Activated naive CD4-positive, alpha-beta T cell (primary cell): ENCODE measurements around the gene SLC25A34.

Experiments
- DNase-seq, 4 experiments: peaks; one replicate each; lab custom pipeline; 2025; lab: John Stamatoyannopoulos, UW

The SLC25A34 gene

DNA sequence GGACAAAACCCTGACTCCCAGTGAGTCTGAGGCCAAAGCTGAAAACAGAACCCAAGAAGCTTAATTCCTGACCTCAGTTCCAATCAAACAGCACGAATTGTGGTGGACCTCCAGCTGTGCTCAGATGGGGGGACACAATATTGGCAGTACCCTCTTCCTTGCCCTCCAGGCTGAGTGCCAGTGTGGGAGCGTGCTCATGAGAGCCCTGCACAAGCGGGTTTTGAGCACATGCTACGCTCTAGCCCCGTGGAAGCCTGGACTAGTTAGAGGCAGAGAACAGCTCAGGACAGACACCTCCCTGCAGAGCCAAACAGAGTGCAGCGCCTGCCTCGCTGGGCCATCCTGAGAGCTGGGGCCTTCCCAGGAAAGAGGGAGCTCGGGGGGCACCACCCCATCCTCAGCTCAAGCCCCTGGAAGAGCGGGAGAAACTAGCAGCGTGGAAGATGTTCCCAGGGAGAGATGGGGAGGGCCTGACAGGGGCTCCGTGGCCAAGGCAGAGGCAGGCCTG lies 2.8 kb upstream of the SLC25A34 start:
- DNase-seq, result no peak

DNA sequence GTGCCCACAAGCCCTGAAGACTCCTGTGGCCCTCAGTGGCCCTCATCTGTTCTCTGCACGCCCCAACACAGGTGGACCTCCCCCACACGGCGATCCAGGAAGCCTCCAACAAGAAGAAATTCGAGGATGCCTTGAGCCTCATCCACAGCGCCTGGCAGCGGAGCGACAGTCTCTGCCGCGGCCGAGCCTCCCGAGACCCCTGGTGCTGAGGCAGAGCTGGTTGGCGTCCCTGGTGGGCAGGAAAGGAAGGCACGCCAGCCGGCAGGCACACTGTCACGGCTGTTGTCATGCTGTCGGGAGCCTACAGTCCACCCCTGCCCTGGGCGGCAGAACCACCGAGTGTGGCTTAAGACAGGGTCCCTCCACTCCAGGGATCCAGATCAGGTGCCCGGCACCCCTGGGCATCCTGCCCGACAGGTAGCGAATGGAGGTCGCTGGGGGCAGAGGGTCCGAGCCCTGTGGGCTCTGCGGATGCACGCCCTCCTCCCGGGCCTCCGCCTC lies 2.3 kb upstream of the SLC25A34 start:
- DNase-seq, result no peak

DNA sequence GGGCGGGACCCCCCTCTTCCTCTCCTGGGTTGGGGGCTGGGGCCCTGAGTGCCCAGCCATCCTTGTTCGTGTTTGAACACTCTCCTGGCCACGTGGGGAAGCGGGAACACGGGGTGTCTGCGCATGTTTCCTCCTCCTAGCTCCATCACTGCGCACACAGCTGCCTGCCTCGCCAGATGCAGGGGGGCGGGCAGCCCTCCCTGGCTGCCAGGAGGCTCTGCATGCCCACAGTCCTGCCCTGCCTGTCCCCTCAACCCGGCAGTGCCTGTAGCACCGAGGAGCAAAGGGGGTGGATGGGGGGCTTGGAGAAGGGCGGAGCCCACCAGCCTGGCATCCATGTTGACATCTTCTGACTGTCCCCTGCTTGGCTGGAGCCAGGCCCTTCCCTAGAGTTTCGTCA lies 1.8 kb upstream of the SLC25A34 start:
- no peak for DNase-seq

DNA sequence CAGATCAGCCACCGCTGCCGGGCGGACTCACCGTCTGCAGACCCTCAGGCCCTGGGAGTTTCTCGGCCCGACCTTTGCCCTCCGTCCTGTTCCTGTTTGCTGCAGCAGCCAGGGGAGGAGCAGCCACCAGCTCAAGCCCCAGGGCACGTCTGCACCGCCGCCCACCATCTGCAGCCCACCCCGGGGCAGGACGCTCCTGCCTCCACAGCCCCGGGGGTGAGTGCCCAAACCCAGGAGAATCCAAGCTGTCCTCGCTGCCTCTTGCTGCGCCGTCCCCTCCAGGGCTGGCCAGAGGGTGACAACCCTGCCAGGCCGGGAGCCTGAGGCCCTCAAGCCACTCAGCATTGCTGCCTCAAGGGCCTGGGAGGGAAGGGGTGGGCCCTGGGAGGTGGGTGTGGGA lies 1.2 kb upstream of the SLC25A34 start:
- no peak for DNase-seq

DNA sequence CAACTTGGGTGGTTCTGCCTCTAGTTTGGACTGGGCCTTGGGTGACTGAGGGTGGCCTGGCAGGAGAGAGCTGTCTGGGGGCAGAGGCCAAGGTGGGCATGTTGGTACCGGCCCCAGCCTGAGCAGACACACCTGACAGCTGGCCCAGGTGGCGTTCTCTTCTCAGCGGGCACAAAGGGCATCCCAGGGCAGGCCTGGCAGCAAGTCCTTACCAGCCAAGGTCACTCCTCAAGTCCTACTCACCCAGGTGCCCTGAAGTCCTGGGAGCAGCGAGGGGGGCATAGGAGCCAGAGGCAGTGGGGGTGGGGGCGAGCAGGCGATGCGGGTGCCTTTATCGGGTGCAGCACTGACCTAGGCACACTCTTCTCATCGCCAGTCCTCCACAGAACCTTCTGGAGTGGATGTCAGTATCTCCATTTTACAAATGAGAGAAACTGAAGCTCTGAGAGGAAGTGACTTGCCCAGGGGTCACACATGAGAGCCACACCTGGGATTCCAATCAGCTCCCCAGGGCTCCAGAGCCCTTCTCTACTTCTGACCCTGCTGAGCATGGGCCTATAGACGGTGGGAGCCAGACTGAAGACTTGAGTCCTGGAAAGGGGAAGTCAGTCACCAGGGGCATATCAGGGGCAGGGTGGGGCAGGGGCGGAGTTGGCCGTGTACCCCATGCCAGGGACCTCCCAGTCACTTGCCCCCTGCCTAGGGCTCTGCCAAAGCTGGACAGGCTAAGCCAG lies 587 bp upstream of the SLC25A34 start:
- DNase-seq, result no peak

DNA sequence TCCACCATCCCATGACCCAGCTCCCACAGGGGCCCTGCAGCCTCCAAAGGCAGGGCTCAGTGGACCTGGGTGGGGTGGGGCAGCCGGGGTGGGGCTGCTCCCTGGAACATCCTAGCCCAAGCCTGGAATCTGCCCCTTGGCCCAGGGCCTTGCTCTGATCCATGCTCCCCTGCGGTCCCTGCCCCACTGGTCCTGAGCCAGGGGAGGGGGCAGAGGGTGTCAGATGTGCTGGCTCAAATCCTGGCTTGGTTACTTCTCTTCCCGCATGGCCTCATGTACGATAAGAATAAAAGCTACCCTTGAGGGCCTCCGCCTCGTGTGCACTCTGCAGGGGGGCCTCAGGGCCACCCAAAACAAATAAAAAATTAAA lies 819 bp downstream of the SLC25A34 start:
- no peak for DNase-seq

DNA sequence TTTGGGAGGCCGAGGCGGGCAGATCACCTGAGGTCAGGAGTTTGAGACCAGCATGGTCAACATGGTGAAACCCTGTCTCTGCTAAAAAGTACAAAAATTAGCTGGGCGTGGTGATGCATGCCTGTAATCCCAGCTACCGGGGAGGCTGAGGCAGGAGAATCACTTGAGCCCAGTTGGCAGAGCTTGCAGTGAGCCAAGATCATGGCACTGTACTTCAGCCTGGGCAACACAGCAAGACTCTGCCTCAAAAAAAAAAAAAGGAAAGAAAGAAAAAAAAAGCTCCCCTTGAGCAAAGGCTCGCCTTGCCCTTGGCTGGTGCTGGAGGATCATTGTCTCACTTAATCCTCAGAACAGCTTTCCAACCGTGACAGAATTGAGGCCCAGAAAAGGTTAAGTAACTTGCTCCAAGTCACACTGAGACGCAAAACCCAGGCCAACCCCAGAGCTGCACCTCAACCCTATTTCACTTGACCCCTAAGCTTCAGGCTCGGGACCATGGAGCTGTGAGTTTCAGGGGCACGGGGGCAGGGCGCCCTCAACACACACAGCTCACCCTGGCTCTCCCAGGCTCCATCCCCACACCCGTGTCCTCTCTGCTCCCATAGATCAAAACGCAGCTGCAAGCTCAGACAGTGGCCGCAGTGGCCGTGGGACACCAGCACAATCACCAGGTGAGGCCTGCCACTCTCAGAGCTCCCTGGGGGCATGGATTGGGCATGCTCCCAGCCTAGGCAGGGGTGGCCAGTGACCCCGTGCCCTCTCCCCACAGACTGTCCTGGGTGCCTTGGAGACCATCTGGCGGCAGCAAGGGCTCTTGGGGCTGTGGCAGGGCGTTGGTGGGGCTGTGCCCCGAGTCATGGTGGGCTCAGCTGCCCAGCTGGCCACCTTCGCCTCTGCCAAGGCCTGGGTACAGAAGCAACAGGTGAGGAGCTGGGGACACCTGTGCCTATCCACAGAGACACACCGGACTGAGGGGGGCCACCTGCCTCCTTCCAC lies 1.6 kb downstream of the SLC25A34 start:
- no peak for DNase-seq

DNA sequence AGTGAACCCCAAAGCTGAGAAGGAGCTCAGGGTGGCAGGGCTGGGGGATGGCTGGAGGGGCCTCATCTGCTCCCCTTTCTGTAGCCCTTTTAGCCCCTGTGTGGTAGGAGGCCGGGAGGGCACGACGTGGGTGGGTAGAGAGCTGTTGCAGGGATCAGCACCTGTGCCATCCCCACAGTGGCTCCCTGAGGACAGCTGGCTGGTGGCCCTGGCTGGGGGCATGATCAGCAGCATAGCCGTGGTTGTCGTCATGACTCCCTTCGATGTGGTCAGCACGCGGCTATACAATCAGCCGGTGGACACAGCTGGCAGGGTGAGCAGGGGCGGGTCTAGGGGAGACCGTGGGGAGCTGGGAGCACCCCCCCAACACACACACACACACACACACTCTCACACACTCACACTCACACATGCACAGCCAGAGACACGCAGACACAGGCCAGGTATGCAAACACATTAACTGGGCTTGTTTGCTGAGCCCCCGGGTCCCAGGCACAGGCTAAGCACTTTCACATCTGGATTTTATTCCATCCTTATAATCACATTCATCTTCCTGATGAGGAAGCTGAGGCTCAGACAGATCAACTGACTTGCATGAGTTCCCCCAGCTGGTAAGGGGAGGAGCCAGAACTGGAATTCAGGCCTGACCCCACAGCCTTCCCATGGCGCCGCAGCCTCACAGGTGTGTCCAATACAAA lies 2.5 kb downstream of the SLC25A34 start:
- DNase-seq, result no peak

DNA sequence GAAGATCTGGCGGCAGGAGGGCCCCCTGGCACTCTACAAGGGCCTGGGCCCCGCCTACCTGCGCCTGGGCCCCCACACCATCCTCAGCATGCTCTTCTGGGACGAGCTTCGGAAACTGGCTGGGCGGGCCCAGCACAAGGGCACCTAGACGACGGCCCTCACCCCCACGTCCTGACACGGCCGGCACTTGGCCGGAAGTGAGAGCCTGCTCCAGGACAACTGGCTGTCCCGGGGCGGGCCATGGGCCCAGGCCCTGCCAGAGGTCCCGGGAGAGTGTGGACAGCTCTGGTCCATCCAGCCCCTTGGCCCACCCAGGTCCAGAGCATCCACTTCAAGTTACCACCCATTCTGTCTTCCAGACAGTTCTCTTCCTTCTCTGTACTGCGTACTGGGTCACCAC lies 3.2 kb downstream of the SLC25A34 start:
- DNase-seq, result no peak

DNA sequence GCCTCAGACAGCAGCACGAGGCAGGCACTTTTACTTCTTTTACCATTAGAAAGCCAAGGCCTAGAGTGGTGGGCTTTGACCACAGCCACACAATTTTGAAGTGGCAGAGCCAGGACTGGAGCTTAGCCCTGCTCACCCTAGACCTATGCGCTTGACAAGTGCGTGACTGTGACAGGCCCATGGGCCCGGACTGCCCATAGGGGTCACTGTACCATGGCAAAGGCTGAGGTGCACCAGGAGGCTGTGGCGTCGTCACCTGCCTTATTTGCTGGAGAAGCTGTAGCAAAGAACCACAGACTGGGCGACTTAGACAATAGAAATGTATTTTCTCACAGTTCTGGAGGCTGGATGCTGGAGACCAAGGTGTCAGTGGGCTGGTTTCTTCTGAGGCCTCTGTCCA lies 3.7 kb downstream of the SLC25A34 start:
- DNase-seq, result no peak

DNA sequence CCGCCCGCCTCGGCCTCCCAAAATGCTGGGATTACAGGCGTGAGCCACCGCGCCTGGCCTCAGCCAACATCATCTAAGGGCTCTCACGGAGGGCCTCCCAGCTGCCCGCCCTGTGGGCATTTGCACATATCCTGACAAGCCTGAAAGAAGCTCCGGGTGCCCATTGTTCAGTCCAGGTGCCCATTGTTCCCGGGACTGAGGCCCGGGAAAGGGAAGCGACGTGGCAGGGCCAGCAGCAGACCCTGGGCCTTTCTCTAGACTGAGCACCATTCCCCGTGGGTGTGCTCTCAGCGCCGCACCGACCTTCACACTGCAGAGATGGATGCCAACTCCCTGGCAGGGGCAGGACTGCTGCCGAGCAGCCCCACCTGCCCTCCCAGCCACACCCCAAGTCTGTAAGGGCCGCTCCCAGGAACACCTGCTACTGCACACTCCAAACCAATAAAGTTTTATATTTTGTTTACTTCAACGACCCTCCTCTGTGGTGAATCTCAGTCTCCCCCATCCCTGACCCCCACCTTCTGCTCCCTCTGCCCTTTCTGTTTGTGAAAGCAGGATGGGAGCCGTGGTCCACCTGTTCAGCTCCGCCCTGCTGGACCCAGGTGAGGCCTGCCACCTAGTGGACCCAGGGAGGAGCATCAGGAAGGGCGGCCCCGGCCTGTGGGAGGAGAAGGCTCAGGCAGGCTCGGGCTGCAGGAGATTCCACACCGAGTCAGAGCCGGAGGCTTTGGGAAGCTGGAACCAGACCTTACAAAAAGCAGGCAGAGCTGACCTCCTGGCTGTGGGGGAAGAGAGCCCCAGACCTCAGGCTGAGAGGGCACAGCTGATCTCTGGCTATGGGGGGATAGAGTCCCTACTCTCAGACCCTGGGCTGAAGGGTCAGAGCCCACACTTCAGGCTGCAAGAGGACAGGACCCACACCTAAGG lies 5.1 kb downstream of the SLC25A34 start:
- DNase-seq, result peak; percentile 11 to 60 (median 32)

DNA sequence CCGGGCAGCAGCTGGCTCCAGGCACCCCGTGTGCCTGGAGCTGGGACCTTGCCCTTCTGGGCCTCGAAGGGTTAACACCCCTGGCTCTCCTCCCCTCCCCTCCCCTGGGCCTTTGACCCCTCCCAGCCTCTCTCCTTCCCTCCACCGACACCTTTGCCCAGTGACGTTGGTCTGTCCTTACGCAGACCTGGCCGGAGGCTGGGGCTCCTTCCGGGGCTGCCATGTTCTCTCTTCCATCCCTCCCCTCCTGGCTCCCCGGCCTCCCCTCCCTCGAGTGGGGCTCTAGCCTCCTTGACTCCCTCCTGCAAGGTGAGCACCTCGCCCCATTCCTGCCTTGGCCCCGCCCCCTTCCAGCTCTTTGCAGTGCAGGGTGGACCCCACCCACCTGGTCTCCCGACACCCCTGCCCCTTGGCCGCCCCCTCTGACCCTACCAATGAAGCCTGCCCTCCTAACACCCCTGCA lies 6.3 kb downstream of the SLC25A34 start, which contains the start of gene TMEM82:
Gene TMEM82 (plus strand): TSS at position 161 of the 463 bp plus-strand sequence. CDS start 61 bp downstream, at position 222.
- DNase-seq, result no peak

DNA sequence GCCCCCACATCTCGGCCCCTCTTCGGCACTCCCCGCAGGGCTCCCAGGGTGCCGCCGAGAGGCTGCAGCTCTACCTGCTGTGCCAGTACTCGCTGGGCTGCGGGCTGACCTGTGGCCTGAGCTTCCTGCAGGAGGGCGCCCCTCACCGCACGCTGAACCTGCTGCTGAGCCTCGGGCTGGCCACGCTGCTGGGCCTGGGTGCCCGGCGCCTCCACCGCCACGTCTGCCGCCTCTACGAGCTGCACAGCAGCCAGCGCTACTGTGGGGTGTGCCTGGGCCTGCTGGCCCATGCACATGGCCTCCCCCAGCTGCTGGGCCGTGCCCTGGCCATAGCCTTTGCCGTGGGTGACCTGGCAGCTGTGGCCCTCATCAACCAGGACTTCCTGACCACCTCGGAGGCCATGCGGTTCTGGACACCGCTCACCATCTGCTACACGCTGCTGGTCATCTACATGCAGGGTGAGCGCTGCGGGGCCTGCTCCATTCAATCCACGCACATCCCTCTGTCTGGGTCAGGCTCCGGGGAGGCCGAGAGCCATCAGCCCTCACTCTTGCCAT lies 8.1 kb downstream of the SLC25A34 start:
- no peak for DNase-seq

DNA sequence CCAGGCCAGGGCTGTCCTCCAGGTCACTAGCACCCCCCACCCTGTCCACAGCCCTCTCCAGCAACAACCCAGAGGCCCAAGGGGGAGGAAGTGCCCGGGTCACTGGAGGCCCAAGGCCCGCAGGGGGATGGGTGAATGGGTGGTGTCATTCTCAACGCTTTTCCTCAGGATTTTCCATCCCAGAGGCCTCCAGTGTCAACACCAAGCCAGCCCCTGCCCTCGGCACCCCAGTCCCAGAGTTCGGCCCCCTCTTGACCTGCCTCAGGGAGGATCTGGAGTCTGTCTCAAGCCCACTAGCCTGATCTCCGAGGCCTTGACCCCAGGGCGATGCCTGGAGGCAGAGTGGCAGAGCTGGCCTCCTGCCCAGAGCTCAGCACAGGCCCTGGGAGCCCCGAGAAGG lies 11.3 kb downstream of the SLC25A34 start:
- DNase-seq, result no peak

DNA sequence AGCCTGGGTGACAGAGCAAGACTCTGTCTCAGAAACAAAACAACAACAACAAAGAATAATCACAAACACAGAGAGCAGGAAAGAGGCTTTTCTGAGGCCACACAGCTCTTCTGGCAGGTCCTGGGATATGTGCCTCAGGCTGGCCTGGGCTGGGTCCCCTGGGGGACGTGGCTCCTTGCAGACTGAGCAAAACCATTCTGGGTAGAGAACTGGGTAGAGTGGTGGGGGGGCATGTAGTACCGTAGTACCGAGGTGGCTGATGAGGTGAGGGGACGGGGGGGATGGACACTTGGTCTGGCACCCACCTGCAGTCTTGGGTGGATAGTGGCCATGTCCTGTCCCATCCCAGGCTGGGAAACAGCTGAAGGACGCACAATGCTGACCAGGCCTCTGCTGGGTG lies 12.2 kb downstream of the SLC25A34 start:
- DNase-seq, result no peak

DNA sequence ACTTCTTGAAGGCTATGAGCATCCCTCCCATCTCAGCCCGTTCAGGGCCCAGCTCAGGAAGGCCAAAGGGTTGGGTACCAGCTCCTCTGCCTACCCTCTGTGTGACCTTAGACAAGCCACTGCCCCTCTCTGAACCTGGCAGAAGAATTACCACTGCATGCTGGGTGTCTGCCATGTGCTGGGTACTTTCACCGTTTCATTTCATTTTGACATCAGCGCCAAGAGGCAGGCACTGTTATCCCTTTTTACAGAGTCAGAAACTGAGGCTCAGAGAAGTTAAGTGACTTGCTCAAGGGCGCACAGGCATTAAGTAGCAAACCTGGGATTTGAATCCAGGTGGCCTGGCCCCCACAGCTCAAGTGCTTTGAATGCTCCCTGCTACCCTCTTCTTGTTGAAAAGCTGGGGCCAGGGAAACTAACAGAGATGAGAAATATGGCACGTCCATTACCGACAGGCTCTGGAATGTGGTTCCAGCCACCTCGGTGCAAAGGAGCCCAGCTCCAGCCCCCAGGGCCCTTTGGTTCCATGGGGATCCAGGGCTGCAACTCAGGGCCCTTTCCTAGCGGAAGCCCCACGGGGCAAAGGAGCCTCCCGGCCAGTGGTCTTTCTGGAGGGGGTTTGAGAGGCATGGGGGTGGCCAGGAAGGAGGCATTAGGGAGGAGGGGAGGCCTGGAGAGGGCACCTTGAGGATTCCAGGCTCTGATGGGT lies 12.8 kb downstream of the SLC25A34 start:
- no peak for DNase-seq

DNA sequence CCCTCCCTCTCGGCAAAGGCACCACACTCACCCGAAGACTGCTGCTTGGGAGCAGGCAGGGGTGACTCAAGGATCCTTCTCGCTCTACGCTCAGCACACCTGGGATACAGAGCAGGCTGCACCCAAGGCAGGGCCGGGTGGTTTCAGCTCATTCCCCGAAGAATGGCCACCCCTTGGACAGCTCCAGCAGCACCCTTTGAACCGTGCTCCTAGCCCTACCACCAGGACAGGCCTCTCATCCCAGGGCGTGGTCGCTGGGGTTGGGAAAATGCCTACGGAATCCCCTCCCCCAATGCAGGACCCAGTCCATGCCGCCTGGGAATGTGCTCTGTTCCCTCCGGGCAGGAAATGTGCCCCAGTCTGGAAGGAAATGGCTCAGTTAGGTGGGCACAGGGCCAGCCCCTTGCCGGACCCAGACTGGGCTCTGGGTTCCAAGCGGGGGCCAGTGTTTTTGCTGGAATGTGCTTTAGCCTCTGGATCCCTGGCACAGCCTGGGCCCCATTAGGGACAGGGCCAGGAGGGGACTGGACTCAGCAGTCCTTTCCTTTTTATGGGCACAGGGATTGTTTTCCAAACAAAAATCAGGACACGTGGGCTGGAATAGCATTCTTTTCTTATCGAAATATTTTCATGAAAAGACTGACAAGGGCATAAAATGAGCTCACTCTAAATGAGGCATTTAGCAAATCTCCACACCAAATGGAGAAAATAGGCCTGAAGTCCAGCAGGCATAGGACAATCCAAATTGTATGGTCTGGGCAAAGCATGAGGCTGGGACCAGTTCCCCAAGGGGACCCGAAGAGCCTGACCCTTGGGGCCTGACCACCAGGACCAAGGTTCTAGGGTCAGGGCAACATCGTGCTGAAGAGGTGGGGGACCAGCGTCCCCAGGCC lies 13.6 kb downstream of the SLC25A34 start:
- no peak for DNase-seq

DNA sequence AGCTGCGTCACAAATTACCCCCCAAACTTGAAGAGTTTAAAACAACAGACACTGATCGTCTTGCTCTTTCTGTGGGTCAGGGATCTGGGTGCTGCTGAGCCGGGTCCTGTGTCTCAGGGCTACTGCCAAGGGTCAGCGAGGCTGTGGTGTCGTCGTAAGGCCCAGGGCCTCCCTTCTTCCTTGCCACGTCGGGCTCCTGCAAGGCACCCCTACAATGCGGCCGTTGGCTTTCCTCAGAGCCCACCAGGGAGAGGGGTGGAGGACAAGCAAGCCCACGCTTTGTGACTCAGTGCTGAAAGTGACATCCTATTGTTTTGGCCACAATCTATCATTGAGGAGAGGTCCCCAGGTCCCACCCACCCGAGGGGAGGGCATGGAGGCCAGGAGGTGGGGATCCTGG lies 14.9 kb downstream of the SLC25A34 start:
- DNase-seq, result no peak

DNA sequence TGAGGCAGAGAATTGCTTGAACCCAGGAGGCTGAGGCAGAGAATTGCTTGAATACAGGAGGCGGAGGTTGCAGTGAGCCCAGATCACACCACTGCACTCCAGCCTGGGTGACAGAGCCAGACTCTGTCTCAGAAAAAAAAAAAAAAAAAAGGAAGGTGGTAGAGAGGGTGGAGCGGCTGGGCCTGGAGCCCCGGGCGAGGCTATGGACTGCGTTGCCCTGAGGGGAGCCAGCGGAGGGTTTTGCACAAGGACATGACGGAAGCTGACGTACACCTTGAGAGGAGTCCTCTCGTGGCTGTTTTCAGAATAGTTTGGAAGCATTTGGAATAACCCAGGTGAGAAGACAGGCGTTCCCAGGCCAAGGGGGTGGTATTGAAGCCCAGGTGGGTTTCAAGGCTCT lies 15.7 kb downstream of the SLC25A34 start:
- DNase-seq, result no peak
